Panc1 (cell line): ENCODE results near the gene RPP25. TPM values are rescaled to one million over a fixed set of nuclear protein-coding genes. Genes with fewer than 3 reads are reported as not detected.

ENCODE experiments used
- ATAC-seq: fragments of 200-7000 bp; cut with Tn5 transposase; 2 replicates; pipeline ENCODE4 v1.9.1; 2020; ENCODE audit warnings: mild to moderate bottlenecking, moderate library complexity
- Bru-seq: library from RNA; stranded (reverse); fragments of 400-500 nt; gene quantifications from one replicate; lab custom pipeline; 2021; lab: Mats Ljungman, UMichigan
- BruChase-seq, 2 experiments: library from RNA; stranded (reverse); fragments of 400-500 nt; gene quantifications; one replicate each; lab custom pipeline; 2021; lab: Mats Ljungman, UMichigan
- BruUV-seq: library from RNA; stranded (reverse); fragments of 400-500 nt; replicated peaks from 2 replicates; lab custom pipeline; 2021; lab: Mats Ljungman, UMichigan
- CTCF ChIA-PET: fragments of 300-600 bp; sonication (Branson Sonifier 250); formaldehyde crosslinking; loops from one replicate; lab custom pipeline; 2022; ENCODE audit warnings: antibody characterized with exemption; lab: Charles Lee
- POLR2A ChIA-PET: fragments of 300-600 bp; sonication (Branson Sonifier 250); formaldehyde crosslinking; loops from one replicate; lab custom pipeline; 2022; ENCODE audit warnings: antibody characterized with exemption; lab: Charles Lee
- DNase-seq: peaks from one replicate; pipeline ENCODE4 v3.0.0-alpha.2; 2010; ENCODE audit warnings: low read depth, low spot score
- H3K27ac ChIP-seq: 2 replicates; pipeline ENCODE4 v1.5.1; 2011; ENCODE audit warnings: mild to moderate bottlenecking, low read length, inconsistent platforms
- H3K27me3 ChIP-seq: fragments of 200-500 bp; sonication (Bioruptor generic); 2 replicates; pipeline ENCODE4 v1.6.0; 2014; ENCODE audit warnings: low read length, inconsistent platforms; ENCODE audit not compliant: control insufficient read depth, insufficient read depth
- H3K36me3 ChIP-seq: fragments of 200-500 bp; sonication (Bioruptor generic); 2 replicates; pipeline ENCODE4 v1.5.1; 2014; ENCODE audit warnings: inconsistent platforms, mild to moderate bottlenecking, low read length, moderate library complexity; ENCODE audit not compliant: control insufficient read depth, insufficient read depth
- H3K4me1 ChIP-seq: 2 replicates; pipeline ENCODE4 v1.5.1; 2011; ENCODE audit warnings: inconsistent platforms, mild to moderate bottlenecking, low read length, moderate library complexity; ENCODE audit not compliant: control insufficient read depth, insufficient read depth
- H3K4me3 ChIP-seq, 2 experiments: 2 replicates each; pipeline ENCODE4 v1.5.1; 2011 to 2012; ENCODE audit warnings: low read depth in 2 of 2, low read length in 2 of 2, mild to moderate bottlenecking in 2 of 2, inconsistent platforms in 1 of 2, moderate library complexity in 1 of 2
- H3K9me3 ChIP-seq: fragments of 200-500 bp; sonication (Bioruptor generic); 2 replicates; pipeline ENCODE4 v1.5.1; 2014; ENCODE audit warnings: low read depth, mild to moderate bottlenecking, inconsistent platforms, low read length, moderate library complexity; ENCODE audit not compliant: control insufficient read depth, insufficient read depth
- POLR2AphosphoS5 ChIP-seq: IDR thresholded peaks from 2 replicates; pipeline ENCODE4 v1.6.1; 2012; ENCODE audit warnings: mild to moderate bottlenecking, low read depth, low read length, moderate library complexity
- SIN3A ChIP-seq: IDR thresholded peaks from 2 replicates; pipeline ENCODE4 v1.6.1; 2012; ENCODE audit warnings: low read depth, mild to moderate bottlenecking, low read length, moderate library complexity, borderline replicate concordance; ENCODE audit not compliant: insufficient read depth
- TCF7L2 ChIP-seq: IDR thresholded peaks from 2 replicates; pipeline ENCODE4 v1.6.1; 2011; ENCODE audit warnings: mild to moderate bottlenecking, low read depth, low read length, inconsistent platforms
- in situ Hi-C: cut with HindIII; loops from 2 replicates; pipeline ENCODE4 v1.10.0; 2016; ENCODE audit warnings: low sequenced_read_pairs, low pct_unique_long_range_greater_than_20kb
- intact Hi-C: fragments of 100-400 bp; cut with micrococcal nuclease; formaldehyde crosslinking; loops from one replicate; pipeline ENCODE4 v1.10.0; 2022; ENCODE audit not compliant: unreplicated experiment
- long read RNA-seq: library from polyadenylated mRNA; unstranded; transcript quantifications from one replicate; pipeline ENCODE4 v2.0.0, GENCODE V29; 2021; ENCODE audit not compliant: unreplicated experiment
- polyA plus RNA-seq: library from polyadenylated mRNA; unstranded; fragments of >200 nt; gene quantifications from one replicate; pipeline ENCODE4 v1.2.1, GENCODE V29; 2012; ENCODE audit warnings: missing spikeins; ENCODE audit not compliant: insufficient read length
- total RNA-seq: library from RNA; stranded (reverse); gene quantifications from one replicate; pipeline ENCODE4 v1.2.1, GENCODE V29; 2021; ENCODE audit not compliant: unreplicated experiment
- TF ChIP-seq, protein P1 (sequence below): fragments of 450-650 bp; IDR thresholded peaks from 2 replicates; pipeline ENCODE4 v1.5.1; 2017; ENCODE audit warnings: mild to moderate bottlenecking
- TF ChIP-seq, protein P2 (sequence below), 2 experiments: IDR thresholded peaks; 2 replicates each; pipeline ENCODE4 v1.6.1; 2011 to 2012; ENCODE audit warnings: low read depth in 2 of 2, control low read depth in 1 of 2, low read length in 1 of 2, mild to moderate bottlenecking in 1 of 2, moderate library complexity in 1 of 2; ENCODE audit not compliant: insufficient read depth in 1 of 2

Gene RPP25, protein sequence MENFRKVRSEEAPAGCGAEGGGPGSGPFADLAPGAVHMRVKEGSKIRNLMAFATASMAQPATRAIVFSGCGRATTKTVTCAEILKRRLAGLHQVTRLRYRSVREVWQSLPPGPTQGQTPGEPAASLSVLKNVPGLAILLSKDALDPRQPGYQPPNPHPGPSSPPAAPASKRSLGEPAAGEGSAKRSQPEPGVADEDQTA
- total RNA-seq (40.1 TPM), Bru-seq, nascent RNA (percentile 74 among the genes with signal in this experiment), BruChase-seq, experiment 1, labeled RNA remaining after a 2-hour chase (percentile 94 among the genes with signal in this experiment), BruChase-seq, experiment 2, labeled RNA remaining after a 6-hour chase (percentile 83 among the genes with signal in this experiment)
- 33.3 TPM for polyA plus RNA-seq
- long read RNA-seq, transcript RPP25-201 (1 exons, 3,049 nt): major isoform, 124 of 124 reads
- long read RNA-seq, partial matches to known transcripts: 0 of 124 reads
- long read RNA-seq, other reads (novel, unspliced or antisense): 0 of 124 reads

DNA sequence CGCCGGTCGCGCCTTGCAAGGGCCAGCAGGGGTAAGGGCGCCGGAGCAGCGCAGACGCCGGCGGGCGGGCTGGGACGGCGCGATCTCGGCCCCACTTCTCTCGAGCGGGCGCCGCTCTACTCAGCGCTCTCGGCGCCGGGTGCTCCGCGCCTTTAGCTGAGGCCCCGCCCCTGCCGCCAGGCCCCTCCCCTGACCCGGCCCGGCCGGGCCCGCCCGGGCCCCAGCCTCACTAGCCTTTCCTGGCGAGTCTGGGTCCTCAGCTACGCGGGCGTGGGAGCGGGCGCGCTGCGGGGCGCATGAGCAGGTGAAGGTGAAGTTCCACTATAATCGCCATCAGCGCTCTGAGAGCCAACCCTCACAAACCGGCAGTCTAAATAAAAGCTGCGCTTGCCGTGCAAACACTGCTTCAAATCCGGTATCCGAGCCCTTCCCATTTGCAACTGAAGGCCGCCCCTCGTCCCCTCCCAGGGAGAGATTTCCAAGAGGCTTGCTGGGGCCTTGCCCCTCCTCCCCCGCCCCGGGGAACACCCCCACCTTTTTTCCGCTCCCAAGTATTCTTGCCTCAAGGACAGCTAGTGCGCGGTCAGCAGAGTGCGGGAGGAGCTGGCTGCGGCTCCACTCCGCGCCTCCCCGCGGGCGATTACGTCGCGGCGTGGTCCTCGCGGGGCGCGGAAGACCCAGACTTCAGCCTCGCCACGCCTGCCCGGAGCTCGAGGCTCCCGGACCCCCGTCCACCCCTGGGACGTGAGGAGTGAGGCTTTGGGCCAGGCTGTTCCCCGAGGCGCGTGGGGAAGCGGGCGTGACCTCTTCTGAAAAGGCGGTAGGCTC, at the start of gene RPP25:
TSS of gene RPP25 (minus strand) at position 125 of the 828 bp plus-strand sequence. CDS start 189 bp downstream, outside the sequence.
- peaks cover 36% of the 10 kb centered on the region for H3K4me1 ChIP-seq
- in situ Hi-C loops: no loop called here
- TF ChIP-seq, protein P1, sequence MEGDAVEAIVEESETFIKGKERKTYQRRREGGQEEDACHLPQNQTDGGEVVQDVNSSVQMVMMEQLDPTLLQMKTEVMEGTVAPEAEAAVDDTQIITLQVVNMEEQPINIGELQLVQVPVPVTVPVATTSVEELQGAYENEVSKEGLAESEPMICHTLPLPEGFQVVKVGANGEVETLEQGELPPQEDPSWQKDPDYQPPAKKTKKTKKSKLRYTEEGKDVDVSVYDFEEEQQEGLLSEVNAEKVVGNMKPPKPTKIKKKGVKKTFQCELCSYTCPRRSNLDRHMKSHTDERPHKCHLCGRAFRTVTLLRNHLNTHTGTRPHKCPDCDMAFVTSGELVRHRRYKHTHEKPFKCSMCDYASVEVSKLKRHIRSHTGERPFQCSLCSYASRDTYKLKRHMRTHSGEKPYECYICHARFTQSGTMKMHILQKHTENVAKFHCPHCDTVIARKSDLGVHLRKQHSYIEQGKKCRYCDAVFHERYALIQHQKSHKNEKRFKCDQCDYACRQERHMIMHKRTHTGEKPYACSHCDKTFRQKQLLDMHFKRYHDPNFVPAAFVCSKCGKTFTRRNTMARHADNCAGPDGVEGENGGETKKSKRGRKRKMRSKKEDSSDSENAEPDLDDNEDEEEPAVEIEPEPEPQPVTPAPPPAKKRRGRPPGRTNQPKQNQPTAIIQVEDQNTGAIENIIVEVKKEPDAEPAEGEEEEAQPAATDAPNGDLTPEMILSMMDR: no peak
- TF ChIP-seq POLR2AphosphoS5: peak; percentile 79
- peak; percentile 17; the same call in 1 of the 2 replicates for TF ChIP-seq SIN3A
- no peaks in the 10 kb centered on the region for H3K9me3 ChIP-seq
- peak; percentile 80 for DNase-seq
- peak within 1 kb of the TSS; percentile 96 for H3K27ac ChIP-seq
- peak; percentile 90 for ATAC-seq
- peak within 1 kb of the TSS; percentile 79 to 96 for H3K4me3 ChIP-seq
- POLR2A ChIA-PET: interaction anchor here (0.6 to 1.0 kb wide), 10 partner anchors 9 to 277 kb away, joined by 3 to 10 read pairs (median 5); partner anchors contain the start of genes LMAN1L and PPCDC
- CTCF ChIA-PET: interaction anchor here (0.6 to 0.8 kb wide), 3 partner anchors 121 to 903 kb away, joined by 3 to 4 read pairs (median 3); no protein-coding TSS in a partner anchor
- intact Hi-C loops: loop anchor here (5.0 to 10.0 kb wide), 2 partner anchors 182 to 245 kb away; partner anchors contain the start of gene C15orf39
- no peaks in the 10 kb centered on the region for H3K36me3 ChIP-seq
- BruUV-seq: TSS peak; percentile 61
- no peaks in the 10 kb centered on the region for H3K27me3 ChIP-seq

DNA sequence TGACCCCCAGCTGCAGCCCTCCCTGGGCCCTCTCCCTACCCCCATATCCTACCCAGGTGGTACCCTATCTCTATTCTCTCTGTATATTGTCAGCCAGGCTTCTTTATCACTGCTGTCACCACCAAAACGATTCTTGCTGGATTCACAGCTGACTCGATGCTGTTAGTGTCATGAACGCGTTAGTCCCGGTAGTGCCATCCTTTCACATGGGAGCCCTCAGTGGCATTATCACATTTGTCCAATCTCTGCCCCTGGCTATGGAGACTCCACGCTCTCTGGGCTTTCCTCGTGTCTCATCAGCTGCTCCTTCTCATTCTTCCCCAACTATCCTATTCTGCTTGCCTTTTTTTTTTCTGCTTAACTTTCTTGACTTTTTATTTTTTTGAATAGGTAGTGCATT, 45.8 kb upstream of the RPP25 start:
- in situ Hi-C loops: no loop called here
- intact Hi-C loops: no loop called here
- no TSS peak for BruUV-seq

More for the DNA sequence above, 45.8 kb upstream of the RPP25 start:
- Histone ChIP-seq H3K4me1 (no peaks in the 10 kb centered on the region), H3K9me3 (no peaks in the 10 kb centered on the region), H3K4me3 (no peak overlapping the region), H3K36me3 (no peaks in the 10 kb centered on the region), H3K27ac (no peak overlapping the region), H3K27me3 (no peaks in the 10 kb centered on the region)
- ChIA-PET POLR2A (interaction anchor here (0.7 kb wide), 1 partner anchor 21 kb away, joined by 14 read pairs; no protein-coding TSS in a partner anchor), CTCF (interaction anchor here (0.6 kb wide), 1 partner anchor 229 kb away, joined by 8 read pairs; no protein-coding TSS in a partner anchor)
- TF ChIP-seq, protein P2, sequence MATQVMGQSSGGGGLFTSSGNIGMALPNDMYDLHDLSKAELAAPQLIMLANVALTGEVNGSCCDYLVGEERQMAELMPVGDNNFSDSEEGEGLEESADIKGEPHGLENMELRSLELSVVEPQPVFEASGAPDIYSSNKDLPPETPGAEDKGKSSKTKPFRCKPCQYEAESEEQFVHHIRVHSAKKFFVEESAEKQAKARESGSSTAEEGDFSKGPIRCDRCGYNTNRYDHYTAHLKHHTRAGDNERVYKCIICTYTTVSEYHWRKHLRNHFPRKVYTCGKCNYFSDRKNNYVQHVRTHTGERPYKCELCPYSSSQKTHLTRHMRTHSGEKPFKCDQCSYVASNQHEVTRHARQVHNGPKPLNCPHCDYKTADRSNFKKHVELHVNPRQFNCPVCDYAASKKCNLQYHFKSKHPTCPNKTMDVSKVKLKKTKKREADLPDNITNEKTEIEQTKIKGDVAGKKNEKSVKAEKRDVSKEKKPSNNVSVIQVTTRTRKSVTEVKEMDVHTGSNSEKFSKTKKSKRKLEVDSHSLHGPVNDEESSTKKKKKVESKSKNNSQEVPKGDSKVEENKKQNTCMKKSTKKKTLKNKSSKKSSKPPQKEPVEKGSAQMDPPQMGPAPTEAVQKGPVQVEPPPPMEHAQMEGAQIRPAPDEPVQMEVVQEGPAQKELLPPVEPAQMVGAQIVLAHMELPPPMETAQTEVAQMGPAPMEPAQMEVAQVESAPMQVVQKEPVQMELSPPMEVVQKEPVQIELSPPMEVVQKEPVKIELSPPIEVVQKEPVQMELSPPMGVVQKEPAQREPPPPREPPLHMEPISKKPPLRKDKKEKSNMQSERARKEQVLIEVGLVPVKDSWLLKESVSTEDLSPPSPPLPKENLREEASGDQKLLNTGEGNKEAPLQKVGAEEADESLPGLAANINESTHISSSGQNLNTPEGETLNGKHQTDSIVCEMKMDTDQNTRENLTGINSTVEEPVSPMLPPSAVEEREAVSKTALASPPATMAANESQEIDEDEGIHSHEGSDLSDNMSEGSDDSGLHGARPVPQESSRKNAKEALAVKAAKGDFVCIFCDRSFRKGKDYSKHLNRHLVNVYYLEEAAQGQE (IDR thresholded peaks at IDR 0.05; ENCODE audit: insufficient read depth in 1 of 2, low read depth in 2 of 2, low read length in 1 of 2): no peak
- TF ChIP-seq, protein P1: no peak
- TF ChIP-seq TCF7L2 (no peak), SIN3A (no peak), POLR2AphosphoS5 (no peak)
- DNase-seq (no peak), ATAC-seq (no peak)
